ENCODE measurements around the gene TMEM213. TPM values are rescaled to one million over a fixed set of nuclear protein-coding genes. Genes with fewer than 3 reads are reported as not detected.

The TMEM213 gene
- total RNA-seq, 8 experiments from 2014 or later = 0.09 to 0.71 (median 0.20) TPM; not detected in 2

Other genes with a start within 250 kb of the TMEM213 start
- gene SVOPL, start 96.6 kb upstream of the TMEM213 start, total RNA-seq = under 1 TPM in 7 of 8 experiments, not detected in 1; 0.05 to 0.28 (median 0.14) TPM
- under 1 TPM in 4 of 8 experiments, not detected in 4; 0.13 to 0.43 (median 0.25) TPM for gene ATP6V0A4, start 202 bp downstream of the TMEM213 start, total RNA-seq
- 10 to 100 TPM in 6 of 8 experiments, 1 to 10 TPM in 2; 1.3 to 31.2 (median 12.3) TPM for gene KIAA1549, start 183.4 kb downstream of the TMEM213 start, total RNA-seq
- gene ZC3HAV1L, start 238.0 kb downstream of the TMEM213 start, total RNA-seq = 10 to 100 TPM in 2 of 8 experiments, 1 to 10 TPM in 4, under 1 TPM in 1, not detected in 1; 0.27 to 15.2 (median 1.4) TPM

Measured in motor neuron (in vitro differentiated cells).